NCI-H146 (cell line): ENCODE measurements around the gene ABL1.

ENCODE experiments used
- DNase-seq: peaks from one replicate; lab custom pipeline; 2025; lab: John Stamatoyannopoulos, UW

ABL1 gene

DNA sequence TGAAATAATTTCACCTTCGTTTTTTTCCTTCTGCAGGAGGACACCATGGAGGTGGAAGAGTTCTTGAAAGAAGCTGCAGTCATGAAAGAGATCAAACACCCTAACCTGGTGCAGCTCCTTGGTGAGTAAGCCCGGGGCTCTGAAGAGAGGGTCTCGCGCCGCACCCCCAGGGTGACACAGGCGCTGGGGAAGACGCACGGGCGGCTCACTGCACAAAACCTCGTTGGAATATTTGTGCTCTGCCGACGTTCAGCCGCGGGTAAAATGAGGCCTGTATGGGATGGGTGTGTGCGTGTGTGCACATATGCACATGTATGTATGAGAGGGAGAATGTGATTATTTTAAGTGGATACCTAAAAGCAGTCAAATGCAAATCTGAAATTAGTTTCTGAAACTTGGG lies 37.0 kb downstream of the ABL1 start:
- DNase-seq, result no peak

DNA sequence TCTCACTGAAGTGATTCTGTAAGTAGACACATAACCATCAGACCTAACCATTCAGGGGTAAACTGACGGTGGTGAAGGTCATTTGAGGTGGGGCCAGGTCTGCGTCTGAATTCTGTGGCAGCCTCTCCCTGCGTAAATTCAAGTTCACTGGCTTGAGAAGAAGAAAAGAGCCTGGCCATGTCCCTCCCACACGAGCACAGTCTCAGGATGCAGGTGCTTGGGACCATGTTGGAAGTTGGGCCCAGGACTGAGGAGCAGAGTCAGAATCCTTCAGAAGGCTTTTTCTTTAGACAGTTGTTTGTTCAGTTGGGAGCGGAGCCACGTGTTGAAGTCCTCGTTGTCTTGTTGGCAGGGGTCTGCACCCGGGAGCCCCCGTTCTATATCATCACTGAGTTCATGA lies 37.5 kb downstream of the ABL1 start:
- no peak for DNase-seq

DNA sequence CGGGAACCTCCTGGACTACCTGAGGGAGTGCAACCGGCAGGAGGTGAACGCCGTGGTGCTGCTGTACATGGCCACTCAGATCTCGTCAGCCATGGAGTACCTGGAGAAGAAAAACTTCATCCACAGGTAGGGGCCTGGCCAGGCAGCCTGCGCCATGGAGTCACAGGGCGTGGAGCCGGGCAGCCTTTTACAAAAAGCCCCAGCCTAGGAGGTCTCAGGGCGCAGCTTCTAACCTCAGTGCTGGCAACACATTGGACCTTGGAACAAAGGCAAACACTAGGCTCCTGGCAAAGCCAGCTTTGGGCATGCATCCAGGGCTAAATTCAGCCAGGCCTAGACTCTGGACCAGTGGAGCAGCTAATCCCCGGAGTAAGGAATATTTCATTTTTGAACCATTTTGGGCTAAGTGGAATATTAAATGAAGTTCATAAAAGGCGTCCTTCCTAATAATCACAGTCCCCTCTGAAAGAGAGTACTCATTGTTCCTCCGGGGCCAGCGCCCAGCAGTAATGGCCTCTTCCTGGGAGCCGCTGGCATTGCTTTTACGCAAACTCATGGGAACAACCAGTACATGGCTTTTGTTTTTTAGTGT lies 38.0 kb downstream of the ABL1 start:
- no peak for DNase-seq

DNA sequence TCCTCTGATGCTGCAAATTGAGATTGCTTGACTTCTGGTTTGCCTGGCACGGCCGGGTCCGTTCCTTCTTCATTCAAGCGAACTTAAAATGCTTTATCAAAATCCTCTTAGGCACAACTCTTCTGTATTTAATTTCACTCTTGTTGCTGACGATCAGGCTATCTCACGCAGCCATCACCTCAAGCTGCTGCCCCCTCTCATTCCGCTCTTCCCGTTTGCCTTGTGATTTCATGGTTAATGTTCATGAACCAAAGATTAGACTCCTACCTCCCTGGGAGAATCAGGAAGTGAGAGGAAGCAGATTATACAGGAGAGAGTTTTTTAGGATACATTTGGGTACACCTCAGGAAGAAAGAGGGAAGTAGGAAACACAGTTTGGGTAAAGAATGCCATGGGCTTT lies 38.9 kb downstream of the ABL1 start:
- no peak for DNase-seq

DNA sequence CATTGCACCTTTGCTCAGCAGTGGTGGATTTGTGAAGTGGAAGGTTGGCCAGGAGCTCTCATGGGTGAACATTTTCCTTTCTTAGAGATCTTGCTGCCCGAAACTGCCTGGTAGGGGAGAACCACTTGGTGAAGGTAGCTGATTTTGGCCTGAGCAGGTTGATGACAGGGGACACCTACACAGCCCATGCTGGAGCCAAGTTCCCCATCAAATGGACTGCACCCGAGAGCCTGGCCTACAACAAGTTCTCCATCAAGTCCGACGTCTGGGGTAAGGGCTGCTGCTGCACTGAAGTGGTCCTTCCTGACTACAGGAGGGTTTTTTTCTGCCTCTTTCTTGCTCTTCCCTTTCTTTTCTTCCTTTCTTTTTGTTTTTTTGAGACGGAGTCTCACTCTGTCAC lies 39.7 kb downstream of the ABL1 start:
- DNase-seq, result no peak

DNA sequence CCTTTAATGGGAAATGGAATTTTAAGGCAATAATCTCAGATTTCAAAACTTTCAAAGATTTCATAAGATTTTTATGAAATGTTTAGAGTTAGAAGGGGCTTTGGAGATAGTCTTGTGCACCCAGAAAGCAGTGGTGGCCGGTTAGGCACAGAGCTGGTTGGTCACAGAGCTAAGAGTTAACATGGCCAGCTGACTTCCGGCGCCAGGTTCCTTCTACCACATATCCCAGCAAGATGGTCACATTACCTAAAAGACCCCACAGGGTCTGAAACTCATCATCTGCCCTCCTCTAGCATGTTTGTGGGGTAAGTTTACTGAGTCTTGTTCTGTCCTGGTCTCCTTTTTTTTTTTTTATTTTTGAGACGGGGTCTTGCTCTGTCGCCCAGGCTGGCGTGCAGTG lies 42.2 kb downstream of the ABL1 start:
- DNase-seq, result no peak

DNA sequence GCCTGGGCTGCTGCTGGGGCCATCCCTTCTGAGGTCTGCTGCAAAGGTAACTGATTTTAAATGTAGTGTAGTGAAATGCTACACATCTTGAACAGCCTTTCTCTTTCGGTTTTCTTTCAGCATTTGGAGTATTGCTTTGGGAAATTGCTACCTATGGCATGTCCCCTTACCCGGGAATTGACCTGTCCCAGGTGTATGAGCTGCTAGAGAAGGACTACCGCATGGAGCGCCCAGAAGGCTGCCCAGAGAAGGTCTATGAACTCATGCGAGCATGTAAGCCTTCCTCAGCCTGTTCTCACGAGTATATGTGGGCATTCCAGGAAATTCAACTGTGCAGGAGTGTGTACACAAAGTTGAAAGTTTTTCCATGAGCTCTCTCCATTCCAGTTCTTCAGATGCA lies 43.2 kb downstream of the ABL1 start:
- no peak for DNase-seq

DNA sequence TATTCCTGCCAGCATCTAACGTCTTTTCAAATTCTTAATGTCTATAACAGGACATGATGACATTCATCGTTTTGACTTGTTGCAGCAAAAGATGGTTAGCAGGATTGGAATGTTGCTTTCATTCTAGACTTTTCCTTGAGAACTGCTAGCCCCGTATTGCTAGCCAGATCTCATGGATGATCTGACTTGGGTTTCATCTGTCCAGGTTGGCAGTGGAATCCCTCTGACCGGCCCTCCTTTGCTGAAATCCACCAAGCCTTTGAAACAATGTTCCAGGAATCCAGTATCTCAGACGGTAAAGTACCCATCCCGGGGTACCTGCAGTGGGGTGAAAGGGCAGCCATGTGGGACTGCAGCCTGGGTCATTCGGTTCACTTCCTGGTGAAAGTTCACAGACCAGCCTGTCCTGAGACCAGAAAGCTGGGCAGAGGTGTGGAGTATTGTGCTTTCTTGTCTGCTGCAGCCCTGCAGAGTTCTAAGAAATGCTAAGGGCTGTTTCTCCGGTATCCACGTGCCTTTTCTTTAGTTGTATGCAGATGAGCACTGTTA lies 44.9 kb downstream of the ABL1 start:
- DNase-seq, result no peak

DNA sequence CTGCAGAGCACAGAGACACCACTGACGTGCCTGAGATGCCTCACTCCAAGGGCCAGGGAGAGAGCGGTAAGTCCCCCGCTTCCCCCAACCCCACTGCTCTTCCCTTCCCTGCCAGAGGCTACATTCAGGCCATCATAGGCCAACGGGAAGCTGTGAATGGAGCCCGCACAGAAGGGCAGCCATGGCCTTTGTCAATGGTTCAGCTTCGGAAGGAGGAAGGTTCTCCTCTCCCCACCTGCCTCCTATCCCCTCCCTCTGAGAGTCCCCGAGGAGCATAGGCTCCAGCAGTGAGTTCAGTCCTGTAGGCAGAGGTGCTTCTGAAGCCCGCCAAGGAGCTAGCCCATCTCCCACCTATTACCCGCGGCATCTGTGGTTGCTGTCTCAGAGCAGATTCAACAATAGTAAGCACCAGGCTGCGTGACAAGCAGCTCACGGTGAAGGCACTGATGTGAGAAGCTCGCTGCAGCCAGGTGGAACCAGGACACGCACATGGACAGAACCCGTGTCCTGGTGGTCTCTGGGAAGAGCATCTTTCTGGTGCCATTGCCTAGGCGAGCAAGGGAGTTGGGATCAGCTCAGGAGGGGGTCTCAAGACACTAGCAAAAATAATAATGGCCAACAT lies 45.7 kb downstream of the ABL1 start:
- no peak for DNase-seq

DNA sequence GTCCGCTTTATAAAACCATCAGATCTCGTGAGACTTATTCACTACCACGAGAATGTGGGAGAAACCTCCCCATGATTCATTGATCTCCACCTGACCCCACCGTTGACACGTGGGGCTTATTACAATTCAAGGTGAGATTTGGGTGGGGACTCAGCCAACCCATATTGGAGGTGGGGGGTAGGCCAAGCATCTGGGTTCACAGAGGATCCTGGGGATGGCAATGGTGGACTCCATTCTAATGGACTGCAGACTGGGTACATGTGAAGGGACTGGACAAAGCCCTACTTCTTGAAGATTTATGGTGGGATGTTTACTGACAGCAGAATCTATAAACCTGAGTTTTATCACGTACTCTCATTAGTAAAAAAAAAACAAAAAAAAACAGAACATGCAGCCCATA lies 46.5 kb downstream of the ABL1 start:
- DNase-seq, result no peak

DNA sequence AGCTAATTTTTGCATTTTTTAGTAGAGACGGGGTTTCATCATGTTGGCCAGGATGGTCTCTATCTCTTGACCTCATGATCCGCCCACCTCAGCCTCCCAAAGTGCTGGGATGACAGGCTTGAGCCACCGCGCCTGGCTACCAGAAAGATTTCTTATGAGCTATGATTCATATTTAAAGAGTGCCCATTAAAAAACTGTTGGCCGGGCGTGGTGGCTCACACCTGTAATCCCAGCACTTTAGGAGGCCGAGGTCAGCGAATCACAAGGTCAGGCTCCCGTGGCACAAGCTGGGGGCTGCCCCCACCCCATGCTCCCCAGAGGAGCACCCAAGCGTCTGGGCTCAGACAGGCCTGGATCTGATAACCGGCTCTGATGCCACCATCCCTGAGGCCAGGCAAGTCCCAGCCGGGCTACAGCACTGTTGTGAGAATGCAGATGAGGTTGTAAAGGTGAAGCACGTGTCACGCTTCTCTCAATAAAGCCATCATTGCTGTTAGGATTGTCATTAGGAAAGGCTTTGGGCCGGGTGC lies 47.7 kb downstream of the ABL1 start:
- no peak for DNase-seq

DNA sequence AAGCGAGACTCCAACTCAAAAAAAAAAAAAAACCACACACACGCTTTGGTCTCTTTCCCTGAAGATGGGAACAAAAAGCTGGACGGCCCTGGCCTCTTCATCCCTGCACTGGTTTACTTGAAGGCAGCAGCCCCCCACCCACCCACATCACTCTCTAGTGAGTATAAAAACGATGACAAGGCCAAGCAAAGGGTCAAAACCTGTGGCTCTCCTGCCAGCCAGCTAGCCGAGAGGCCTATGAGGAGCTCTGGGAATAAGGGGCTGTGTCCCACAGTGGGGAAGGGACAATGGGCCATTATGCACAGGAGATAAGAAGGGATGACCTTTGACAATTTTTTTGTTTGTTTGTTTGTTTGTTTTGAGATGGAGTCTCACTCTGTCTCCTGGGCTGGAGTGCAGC lies 48.4 kb downstream of the ABL1 start:
- DNase-seq, result no peak

DNA sequence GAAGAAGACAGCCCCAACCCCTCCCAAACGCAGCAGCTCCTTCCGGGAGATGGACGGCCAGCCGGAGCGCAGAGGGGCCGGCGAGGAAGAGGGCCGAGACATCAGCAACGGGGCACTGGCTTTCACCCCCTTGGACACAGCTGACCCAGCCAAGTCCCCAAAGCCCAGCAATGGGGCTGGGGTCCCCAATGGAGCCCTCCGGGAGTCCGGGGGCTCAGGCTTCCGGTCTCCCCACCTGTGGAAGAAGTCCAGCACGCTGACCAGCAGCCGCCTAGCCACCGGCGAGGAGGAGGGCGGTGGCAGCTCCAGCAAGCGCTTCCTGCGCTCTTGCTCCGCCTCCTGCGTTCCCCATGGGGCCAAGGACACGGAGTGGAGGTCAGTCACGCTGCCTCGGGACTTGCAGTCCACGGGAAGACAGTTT lies 49.1 kb downstream of the ABL1 start:
- no peak for DNase-seq

DNA sequence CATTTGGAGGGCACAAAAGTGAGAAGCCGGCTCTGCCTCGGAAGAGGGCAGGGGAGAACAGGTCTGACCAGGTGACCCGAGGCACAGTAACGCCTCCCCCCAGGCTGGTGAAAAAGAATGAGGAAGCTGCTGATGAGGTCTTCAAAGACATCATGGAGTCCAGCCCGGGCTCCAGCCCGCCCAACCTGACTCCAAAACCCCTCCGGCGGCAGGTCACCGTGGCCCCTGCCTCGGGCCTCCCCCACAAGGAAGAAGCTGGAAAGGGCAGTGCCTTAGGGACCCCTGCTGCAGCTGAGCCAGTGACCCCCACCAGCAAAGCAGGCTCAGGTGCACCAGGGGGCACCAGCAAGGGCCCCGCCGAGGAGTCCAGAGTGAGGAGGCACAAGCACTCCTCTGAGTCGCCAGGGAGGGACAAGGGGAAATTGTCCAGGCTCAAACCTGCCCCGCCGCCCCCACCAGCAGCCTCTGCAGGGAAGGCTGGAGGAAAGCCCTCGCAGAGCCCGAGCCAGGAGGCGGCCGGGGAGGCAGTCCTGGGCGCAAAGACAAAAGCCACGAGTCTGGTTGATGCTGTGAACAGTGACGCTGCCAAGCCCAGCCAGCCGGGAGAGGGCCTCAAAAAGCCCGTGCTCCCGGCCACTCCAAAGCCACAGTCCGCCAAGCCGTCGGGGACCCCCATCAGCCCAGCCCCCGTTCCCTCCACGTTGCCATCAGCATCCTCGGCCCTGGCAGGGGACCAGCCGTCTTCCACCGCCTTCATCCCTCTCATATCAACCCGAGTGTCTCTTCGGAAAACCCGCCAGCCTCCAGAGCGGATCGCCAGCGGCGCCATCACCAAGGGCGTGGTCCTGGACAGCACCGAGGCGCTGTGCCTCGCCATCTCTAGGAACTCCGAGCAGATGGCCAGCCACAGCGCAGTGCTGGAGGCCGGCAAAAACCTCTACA lies 49.8 kb downstream of the ABL1 start:
- DNase-seq, result no peak

DNA sequence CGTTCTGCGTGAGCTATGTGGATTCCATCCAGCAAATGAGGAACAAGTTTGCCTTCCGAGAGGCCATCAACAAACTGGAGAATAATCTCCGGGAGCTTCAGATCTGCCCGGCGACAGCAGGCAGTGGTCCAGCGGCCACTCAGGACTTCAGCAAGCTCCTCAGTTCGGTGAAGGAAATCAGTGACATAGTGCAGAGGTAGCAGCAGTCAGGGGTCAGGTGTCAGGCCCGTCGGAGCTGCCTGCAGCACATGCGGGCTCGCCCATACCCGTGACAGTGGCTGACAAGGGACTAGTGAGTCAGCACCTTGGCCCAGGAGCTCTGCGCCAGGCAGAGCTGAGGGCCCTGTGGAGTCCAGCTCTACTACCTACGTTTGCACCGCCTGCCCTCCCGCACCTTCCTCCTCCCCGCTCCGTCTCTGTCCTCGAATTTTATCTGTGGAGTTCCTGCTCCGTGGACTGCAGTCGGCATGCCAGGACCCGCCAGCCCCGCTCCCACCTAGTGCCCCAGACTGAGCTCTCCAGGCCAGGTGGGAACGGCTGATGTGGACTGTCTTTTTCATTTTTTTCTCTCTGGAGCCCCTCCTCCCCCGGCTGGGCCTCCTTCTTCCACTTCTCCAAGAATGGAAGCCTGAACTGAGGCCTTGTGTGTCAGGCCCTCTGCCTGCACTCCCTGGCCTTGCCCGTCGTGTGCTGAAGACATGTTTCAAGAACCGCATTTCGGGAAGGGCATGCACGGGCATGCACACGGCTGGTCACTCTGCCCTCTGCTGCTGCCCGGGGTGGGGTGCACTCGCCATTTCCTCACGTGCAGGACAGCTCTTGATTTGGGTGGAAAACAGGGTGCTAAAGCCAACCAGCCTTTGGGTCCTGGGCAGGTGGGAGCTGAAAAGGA lies 50.7 kb downstream of the ABL1 start:
- no peak for DNase-seq

DNA sequence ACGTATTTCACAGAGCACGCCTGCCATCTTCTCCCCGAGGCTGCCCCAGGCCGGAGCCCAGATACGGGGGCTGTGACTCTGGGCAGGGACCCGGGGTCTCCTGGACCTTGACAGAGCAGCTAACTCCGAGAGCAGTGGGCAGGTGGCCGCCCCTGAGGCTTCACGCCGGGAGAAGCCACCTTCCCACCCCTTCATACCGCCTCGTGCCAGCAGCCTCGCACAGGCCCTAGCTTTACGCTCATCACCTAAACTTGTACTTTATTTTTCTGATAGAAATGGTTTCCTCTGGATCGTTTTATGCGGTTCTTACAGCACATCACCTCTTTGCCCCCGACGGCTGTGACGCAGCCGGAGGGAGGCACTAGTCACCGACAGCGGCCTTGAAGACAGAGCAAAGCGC lies 51.9 kb downstream of the ABL1 start:
- no peak for DNase-seq

DNA sequence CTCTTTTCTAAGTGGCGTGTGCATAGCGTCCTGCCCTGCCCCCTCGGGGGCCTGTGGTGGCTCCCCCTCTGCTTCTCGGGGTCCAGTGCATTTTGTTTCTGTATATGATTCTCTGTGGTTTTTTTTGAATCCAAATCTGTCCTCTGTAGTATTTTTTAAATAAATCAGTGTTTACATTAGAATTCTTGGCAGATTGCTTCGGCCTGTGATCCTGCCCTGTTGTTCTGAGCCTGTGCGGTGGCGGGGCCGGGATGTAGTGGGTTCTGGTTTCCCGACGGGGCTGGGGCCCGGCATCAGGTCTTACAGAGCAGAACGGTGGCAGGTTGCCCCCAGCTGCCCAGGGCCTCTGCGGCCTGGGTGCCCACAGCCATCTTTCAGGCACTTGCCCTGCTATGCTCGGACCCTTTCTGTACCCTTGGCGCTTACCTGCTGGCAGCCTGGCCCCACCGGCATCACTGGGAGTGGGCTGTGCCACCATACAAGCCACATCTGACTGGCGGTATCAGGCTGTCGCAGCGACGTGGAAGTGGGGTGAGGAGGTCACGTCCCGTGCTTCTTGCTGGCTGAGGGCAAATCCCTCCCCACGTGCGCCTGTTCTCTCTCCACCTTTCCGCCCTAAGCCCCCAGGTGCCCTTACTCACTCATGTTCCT lies 52.6 kb downstream of the ABL1 start:
- no peak for DNase-seq

DNA sequence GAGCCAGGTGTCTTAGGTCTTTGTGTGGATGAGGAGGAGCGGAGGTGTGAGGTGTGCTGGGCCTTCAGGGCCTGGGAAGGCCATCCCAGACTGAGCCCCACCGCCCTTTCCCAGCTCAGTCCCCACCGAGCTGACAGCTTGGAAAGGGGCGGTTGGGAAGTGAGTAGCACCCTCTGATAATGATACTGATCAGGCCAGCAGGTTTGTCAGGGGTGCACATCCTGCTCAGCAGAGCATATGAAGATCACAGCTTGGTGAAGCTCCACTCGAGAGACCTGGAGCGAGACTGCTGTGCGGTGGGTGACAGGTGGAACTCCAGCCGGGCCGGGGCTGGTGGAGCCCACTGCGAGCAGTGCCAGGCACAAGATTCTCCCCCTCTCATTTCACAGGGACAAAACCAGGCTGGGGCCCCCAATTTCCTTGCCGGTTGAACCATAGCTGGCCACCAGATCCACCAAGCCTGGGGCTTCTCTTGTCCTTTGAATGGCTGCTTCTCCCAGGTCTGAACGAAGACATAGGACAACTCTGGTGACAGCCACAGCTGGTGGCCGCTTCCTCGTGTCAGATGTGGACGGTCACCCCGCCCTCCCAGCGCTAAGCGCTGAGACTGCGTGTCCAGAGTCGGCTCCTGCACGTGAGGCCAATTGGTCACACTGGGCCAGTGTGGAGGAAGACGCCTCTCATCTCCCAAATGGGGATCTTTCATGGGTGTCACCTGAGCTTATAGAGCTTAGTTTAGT lies 53.3 kb downstream of the ABL1 start:
- no peak for DNase-seq

DNA sequence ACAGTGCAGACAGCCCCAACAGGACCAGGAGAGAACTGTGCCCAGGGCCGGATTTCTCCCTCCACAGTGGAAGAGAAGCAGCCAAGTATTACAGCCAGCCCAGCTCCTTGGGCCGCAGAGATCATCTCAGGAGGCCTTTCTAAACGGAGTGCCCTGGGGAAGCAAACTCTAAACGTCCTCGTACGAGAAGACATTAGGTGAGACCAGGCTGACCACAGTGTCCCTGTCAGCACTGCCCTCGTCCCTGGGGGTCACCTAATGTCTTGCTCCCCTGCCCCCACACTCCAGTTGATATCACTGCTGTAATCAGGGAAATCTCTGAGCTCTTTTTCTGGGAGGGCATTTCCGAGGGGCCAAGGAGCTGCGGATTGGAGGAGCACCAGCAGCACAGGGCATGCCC lies 55.1 kb downstream of the ABL1 start:
- DNase-seq, result no peak
